T-helper 1 cell treated with Interleukin-12 subunit alpha and Interleukin-12 subunit beta and Interleukin-4 antibody, amounts not matched to agents 30 ng/mL and 1 ng/mL, for 36 hours (primary cell): ENCODE results near the gene STAMBPL1. TPM values are rescaled to one million over a fixed set of nuclear protein-coding genes. Genes with fewer than 3 reads are reported as not detected.

ENCODE experiments used
- intact Hi-C: fragments of 100-400 bp; cut with micrococcal nuclease; formaldehyde crosslinking; loops from one replicate; pipeline ENCODE4 v1.15.1; 2024
- total RNA-seq: library from RNA; stranded (reverse); gene quantifications from 2 replicates; pipeline ENCODE4 v1.2.3, GENCODE V29; 2022

Gene STAMBPL1
- total RNA-seq, 1 donor from 2014 or later: 44.3 TPM

- intact Hi-C loops: no loop called here
Measured at GRCh38 chr10:88916231-88916630, 36.2 kb downstream of the STAMBPL1 start.

- intact Hi-C loops: no loop called here
Measured at GRCh38 chr10:88916986-88917385, 36.9 kb downstream of the STAMBPL1 start.

- intact Hi-C loops: no loop called here
Measured at GRCh38 chr10:88918191-88918905, 38.3 kb downstream of the STAMBPL1 start.

- intact Hi-C loops: no loop called here
Measured at GRCh38 chr10:88919041-88919440, 39.0 kb downstream of the STAMBPL1 start.

GRCh38 chr10:88920198-88920597, 40.2 kb downstream of the STAMBPL1 start:
- intact Hi-C loops: no loop called here

- intact Hi-C loops: no loop called here
Measured at GRCh38 chr10:88920986-88921593, 41.0 kb downstream of the STAMBPL1 start.

GRCh38 chr10:88922041-88922440, 42.0 kb downstream of the STAMBPL1 start:
- intact Hi-C loops: no loop called here

- intact Hi-C loops: no loop called here
Measured at GRCh38 chr10:88923520-88923919, 43.5 kb downstream of the STAMBPL1 start.

GRCh38 chr10:88926566-88927415, 46.7 kb downstream of the STAMBPL1 start:
- intact Hi-C loops: no loop called here

GRCh38 chr10:88927416-88927690, 47.3 kb downstream of the STAMBPL1 start:
- intact Hi-C loops: no loop called here

GRCh38 chr10:88928254-88928653, 48.2 kb downstream of the STAMBPL1 start:
- intact Hi-C loops: no loop called here

- intact Hi-C loops: no loop called here
Measured at GRCh38 chr10:88931548-88931947, 51.5 kb downstream of the STAMBPL1 start.

GRCh38 chr10:88932029-88932428, 52.0 kb downstream of the STAMBPL1 start:
- intact Hi-C loops: loop anchor here (1.0 kb wide), 4 partner anchors 52 to 367 kb away; partner anchors contain the start of gene STAMBPL1

- intact Hi-C loops: loop anchor here (1.0 kb wide), 4 partner anchors 52 to 367 kb away; partner anchors contain the start of gene STAMBPL1
Measured at GRCh38 chr10:88932539-88933256, 52.7 kb downstream of the STAMBPL1 start.

GRCh38 chr10:88933564-88933963, 53.5 kb downstream of the STAMBPL1 start:
- intact Hi-C loops: no loop called here

- intact Hi-C loops: loop anchor here (1.0 to 2.0 kb wide), 10 partner anchors 52 to 630 kb away; partner anchors contain the start of gene IFIT5
Measured at GRCh38 chr10:88934900-88935672, 55.0 kb downstream of the STAMBPL1 start.

- intact Hi-C loops: no loop called here
Measured at GRCh38 chr10:88936656-88937055, 56.6 kb downstream of the STAMBPL1 start.

- intact Hi-C loops: no loop called here
Measured at GRCh38 chr10:88938039-88938438, 58.0 kb downstream of the STAMBPL1 start.

GRCh38 chr10:88938938-88939337, 58.9 kb downstream of the STAMBPL1 start:
- intact Hi-C loops: no loop called here

- intact Hi-C loops: no loop called here
Measured at GRCh38 chr10:88941026-88941425, 61.0 kb downstream of the STAMBPL1 start.

GRCh38 chr10:88943778-88944177, 63.7 kb downstream of the STAMBPL1 start:
- intact Hi-C loops: no loop called here
